Activated CD4-positive, alpha-beta T cell treated with anti-CD3 and anti-CD28 coated beads, Interleukin-2, amount 50 U/mL, for 16 hours (primary cell): ENCODE results near the gene MAPK1IP1L.
"Not testable (repeated sequence)": the region's sequence is repeated elsewhere in the genome, so short reads cannot be mapped to it uniquely, and the experiment has no call there.

Source experiments
- DNase-seq: peaks from one replicate; pipeline ENCODE4 v3.0.0-alpha.2; 2020

Gene MAPK1IP1L

DNA sequence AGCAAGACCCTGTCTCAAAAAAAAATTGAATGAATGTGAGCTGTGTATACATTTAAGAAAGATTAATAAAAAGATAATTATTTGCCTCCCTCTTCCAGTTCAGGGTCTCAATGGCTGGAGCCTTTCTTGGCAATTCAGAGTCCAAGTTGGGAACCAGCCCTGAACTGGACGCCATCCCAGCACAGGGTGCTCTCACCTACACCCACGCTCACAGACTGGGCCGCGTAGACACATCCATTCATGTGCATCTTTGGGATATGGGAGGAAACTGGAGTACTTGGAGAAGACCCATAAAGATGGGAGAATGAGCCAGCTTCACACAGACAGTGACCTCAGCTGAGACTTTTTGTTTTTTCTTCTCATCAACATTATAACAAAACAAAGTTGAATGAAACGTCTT is 6.5 kb downstream of the MAPK1IP1L start:
- no peak for DNase-seq

DNA sequence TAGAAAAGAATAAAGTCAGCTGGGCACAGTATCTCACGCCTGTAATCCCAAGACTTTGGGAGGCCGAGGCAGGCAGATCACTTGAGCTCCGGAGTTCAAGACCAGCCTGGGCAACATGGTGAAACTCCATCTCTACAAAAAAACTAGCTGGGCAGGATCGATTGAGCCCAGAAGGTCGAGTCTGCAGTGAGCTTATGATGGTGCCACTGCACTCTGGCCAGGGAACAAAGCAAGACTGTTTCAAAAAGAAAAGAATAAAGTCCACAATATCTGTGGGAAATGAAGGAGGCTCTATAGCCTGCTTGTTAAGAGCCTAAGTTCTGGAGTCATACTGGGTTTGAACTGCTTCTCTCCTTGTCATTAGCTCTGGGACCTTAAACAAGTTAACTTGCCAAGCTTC is 7.9 kb downstream of the MAPK1IP1L start:
- no peak for DNase-seq

DNA sequence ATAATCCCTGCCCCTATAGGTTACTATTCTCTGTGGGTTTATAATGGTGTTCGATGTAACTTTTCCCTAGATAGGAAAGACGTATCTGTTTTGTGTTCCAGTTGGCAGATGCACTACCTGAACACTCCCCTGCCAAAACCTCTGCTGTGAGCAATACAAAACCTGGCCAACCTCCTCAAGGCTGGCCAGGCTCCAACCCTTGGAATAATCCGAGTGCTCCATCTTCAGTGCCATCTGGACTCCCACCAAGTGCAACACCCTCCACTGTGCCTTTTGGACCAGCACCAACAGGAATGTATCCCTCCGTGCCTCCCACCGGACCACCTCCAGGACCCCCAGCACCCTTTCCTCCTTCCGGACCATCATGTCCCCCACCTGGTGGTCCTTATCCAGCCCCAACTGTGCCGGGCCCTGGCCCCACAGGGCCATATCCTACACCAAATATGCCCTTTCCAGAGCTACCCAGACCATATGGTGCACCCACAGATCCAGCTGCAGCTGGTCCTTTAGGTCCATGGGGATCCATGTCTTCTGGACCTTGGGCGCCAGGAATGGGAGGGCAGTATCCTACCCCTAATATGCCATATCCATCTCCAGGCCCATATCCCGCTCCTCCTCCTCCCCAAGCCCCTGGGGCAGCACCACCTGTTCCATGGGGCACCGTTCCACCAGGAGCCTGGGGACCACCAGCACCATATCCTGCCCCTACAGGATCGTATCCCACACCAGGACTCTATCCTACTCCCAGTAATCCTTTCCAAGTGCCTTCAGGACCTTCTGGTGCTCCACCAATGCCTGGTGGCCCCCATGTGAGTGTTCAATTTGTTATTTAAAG is 11.3 kb downstream of the MAPK1IP1L start:
- DNase-seq, result no peak

DNA sequence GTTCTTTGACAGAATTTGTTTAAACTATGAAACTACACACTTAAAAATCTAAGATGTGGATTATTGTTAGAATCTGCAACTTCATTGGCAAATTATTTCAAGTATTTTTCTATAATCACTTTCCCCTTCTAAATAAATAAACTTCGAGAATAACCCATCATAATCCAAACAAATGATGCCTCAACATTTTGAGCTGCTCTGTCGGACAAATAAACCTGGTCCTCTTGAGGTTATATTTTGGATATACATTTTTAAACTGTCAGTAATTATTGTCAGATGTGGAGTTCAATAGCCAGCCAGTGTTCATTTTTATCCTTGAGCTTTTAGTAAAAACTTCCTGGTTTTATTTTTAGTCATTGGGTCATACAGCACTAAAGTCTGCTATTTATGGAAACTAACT is 13.4 kb downstream of the MAPK1IP1L start:
- not testable (repeated sequence) for DNase-seq

DNA sequence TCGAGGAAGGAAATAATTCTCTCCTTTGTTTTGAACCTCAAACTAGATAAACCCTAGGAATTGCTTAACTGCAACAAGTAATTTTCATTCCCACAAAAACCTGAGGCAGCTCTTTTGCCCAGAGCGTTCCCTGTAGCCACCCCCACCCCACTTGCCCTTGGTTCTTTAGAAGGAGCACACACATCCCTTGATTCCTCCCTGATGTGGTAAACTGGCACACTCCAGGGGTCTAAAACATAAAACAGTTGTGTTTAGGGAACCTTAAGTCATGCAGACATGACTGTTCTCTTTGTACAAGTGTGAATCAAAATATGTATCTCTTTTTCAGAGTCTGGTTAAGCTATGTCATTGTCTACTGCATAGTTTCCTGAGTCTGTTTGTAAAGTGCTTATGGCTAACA is 14.0 kb downstream of the MAPK1IP1L start:
- DNase-seq, result no peak

DNA sequence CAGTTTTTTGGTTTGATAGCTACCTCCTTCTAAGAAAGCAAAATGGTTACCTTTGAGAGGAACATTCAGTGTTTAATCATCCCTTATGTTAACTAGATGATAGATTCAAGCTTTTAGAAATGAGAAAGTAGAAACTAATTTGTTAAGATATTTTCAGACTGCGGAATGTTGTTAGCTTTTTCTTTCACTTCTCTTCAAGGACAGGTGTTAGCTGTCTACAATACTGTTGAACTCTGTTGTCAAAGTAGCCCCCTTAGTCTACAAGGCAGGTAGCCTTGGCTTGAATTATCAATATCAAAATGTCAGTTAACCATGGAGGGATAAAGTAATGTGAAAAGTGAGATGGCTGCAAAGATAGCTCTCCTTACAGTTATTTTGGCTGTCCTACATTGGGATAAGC is 14.8 kb downstream of the MAPK1IP1L start:
- DNase-seq, result no peak

DNA sequence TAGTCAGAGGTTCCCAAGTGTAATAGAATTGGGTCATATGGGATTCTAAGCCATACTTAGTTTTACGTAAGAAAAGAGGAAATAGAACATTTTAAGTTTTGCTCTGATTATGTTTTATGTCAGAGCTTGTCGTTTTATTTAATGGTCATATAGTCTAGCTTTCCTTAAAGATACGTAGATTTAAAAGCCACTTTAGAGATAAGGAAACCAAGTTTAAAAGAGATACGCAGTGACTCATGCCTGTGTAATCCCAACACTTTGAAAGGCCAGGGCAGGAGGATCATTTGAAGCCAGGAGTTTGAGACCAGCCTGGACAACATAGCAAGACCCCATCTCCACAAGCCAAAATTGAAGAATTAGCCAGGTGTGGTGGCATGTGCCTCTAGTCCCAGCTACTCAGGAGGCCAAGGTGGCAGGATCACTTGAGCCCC is 19.5 kb downstream of the MAPK1IP1L start:
- DNase-seq, result no peak

DNA sequence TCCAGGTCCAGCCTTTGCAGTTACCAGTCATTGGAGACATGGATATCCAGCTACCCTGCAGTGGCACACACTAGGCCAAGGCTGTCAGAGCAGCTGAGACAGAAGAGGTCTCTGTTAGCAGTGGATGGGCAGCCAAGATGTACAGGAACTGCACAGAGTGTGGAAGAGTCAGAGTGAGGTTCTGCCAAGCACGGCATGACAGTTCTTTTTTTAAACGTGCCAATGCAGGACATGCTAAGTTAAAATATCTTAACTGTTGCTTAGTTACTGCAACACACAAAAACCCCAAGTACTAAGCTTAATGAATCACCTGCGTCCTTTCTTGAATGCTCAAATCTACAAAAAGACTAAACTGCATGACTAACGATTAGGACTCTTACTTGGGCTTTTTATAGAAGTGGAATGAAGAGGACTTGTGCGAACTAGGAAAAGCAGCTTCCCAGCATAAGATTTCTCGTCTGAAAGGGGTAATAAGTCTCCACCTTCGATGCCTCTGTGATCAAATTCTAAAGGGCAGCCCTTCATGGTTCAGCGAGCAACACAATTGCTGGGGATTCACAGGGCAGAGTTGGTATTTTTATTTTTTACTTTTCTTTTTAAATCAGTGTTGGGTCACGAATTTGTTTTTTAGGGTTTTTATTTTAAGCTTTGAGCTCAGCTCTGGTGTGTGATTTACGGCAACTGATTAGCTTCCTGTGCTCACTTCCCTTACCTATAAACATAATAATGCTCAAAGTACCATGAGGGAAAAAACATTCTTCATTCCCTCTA is 20.6 kb downstream of the MAPK1IP1L start:
- peak; percentile 52 for DNase-seq

DNA sequence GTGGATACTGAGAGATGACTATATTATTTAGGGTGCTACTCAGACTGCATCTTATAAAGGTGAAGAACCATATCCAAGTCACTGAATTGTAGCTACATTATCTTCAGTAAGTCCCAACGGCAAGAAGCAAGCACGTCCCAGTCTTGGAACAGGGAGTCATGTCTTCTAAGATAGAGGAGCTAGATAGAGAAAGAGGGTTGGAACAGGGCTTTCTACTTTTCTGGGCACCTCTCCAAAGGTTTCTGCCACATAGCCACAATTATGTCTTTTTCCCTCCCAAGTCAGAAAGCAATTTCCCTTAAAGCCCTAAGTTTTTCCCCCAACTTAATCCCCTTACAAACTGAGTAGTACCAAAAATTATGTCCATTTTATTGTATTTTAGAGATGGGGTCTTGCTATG is 22.4 kb downstream of the MAPK1IP1L start:
- no peak for DNase-seq

DNA sequence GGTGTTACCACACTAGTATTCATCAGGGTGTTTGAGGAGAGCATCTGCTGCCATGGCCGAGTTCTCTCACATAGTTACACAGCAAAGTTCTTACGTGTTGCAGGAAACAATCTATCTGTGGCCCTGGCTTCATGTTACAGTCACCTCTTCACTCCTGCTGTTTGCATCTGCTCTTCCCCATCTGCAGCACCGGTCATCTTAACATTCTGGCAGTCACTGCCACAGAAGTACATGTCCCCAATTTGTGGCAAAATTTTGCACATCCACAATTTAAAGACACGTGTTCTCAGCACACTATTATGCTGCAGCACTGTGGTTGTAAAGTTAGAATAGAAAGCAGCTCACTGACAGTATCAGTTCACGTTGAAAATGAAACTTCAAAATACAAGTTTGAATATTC is 23.2 kb downstream of the MAPK1IP1L start:
- DNase-seq, result peak; percentile 53

DNA sequence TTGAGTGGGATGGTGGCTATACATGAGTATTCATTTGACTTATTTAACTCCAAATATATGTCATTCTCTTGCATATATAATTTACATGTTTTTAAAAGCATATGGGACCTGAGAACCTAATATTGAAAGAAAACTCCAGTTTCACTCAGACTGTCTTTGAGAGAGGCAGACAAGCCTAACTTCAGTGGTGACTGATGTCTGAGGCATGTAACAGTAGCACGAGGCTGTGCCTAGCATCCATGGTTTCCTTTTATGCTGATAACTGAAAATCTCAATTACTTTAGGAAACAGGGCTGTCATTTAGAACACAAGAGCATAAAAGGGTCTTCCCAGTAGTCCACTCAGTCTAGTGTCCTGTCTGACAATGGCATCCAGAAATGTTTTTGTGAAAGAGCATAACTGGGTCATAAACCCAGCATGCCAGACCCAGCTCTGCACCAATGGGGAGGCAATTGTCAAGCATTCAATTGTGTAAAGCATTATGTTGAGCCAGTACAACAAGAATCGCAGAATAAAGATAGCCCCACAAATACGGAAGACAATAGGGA is 24.3 kb downstream of the MAPK1IP1L start:
- peak; percentile 19 for DNase-seq

DNA sequence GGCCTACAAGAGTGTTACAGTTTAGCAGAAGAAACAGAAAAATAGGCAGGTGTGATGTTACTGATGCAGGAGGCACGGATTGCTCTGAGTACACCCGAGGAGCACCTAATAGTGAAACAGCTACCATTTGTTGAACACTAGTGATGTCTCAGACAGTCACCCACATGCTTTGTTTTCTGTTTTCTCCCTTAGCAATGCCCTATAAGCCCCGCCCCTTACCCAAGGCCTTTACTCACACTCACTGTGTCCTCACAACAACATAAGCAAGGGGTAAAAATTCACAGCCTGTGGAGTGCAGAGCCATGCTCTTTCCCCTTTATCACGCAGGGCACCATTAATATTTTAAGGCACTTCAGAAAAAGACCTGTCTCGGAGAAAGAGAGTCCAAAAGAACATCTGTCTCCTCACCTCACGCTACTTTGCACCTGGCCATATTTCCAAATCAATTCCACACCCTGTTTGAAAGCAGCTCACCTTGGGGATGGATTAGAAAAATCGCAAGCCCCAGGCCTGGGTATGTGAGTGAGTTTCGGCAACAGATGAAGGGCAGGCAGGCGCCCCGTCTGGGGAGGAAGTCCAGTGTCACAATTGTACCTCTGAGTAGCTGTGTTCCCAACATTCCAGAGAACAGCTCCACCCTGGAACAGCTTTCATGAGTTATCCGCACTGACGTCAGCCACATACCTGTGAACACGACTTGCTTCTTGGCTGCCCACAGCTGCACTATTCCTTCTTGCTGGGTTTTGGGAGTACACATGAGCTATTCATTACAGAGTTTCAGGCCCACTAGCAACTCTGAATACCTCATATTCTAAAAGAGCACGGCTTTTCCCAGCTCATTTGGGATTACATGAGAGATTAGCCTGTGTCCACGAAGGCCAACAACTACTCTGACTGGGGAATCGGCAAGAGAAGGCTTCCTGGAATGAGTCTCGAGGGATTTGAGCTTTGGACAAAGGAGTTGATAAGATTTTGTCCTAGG is 26.0 kb downstream of the MAPK1IP1L start:
- peak; percentile 56 for DNase-seq

DNA sequence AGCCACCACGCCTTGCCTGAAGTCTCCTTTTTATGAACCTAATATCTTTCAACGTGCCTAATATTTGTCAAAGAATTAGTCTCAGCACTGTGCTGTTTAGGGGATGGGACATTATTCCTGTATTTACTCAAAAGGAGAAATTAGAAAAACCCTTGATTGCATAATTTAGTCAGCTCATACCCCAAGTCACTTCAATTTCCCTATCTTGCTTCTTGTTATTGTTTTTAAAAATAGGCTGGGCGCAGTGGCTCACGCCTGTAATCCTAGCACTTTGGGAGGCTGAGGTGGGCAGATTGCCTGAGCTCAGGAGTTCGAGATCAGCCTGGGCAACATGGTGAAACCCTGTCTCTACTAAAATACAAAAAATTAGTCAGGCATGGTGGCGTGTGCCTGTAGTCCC is 28.5 kb downstream of the MAPK1IP1L start:
- not testable (repeated sequence) for DNase-seq

DNA sequence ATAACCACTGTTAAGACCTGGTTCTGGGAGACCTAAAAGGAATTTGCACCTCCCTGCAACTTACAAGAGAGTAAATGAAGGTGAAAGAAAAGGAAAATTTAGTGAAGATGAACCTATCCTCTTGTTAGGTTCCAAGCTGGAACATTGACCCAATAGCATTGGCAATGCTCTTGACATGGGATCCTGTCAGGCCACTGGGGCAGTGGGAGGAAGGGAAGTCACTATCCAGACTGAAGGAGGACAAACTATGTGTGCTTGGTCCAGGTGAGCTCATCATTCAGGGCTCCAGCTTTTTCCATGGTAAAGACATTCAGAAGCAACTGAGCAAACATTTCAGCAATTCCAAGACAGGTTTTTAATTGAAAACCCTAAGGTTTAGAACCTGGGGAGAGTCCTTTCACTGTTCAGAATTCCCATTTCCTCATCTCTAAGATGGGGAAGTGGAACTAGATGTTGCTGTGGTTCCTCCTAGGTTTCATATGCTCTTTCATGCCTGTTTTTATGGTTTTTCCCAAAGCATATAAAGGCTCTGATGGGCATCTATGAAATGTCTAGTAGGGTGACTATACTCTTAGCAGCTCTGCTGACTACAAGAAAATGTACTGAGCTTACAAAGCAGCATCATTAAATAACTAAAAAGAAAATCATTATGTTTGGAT is 33.1 kb downstream of the MAPK1IP1L start:
- no peak for DNase-seq

DNA sequence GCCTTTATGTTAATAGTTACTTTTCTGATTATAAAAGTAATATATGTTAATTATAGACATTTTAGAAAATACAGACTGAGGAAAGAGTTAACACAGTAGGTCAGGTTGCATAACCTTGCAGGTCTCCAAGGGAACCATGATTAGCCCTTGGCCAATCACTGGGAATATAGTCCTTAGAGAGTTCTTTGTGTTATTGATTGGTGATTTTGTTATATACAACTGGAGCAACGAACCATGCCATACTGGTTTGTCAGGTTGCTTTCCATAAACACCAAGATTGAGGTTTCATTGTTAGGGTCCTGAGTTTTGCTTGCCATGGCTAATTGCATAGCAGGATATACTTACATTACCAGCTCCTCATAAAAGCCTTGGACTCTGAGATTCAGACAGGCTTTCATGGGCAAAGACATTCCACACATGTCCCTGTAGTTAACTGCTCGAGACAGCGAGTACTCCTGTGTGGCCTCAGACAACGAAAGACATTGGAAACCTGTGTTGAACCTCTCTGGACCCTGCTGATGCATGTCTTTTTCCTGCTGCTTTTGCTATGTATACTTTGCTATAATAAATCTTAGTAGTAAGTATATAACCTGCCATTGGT is 33.7 kb downstream of the MAPK1IP1L start:
- no peak for DNase-seq

DNA sequence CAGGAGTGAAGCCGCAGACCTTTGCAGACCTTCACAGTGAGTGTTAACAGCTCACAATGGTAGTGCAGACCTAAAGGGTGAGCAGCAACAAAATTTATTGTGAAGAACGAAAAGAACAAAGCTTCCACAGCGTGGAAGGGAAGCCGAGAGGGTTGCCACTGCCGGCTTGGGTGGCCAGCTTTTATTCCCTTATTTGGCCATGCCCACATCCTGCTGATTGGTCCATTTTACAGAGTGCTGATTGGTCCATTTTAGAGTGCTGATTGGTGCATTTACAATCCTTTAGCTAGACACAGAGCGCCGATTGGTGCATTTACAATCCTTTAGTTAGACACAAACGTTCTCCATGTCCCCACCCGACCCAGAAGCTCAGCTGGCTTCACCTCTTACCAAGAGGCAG is 35.5 kb downstream of the MAPK1IP1L start:
- no peak for DNase-seq

DNA sequence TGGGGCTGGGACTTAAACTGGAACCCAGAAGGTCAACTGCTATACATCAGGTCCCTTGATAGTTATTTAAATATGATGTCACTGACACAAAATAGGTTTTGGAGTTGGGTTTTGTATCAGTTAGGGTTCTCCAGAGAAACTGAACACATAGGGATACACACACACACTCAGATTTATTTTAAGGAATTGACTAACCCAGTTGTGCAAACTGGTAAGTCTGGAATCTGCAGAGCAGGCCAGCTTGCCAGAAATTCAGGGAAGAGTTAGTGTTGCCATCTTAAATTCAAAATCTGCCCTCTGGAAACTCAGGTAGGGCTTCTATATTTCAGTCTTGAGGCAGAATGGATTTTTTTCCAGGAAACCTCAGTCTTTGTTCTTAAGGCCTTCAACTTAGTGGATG is 36.9 kb downstream of the MAPK1IP1L start:
- no peak for DNase-seq

DNA sequence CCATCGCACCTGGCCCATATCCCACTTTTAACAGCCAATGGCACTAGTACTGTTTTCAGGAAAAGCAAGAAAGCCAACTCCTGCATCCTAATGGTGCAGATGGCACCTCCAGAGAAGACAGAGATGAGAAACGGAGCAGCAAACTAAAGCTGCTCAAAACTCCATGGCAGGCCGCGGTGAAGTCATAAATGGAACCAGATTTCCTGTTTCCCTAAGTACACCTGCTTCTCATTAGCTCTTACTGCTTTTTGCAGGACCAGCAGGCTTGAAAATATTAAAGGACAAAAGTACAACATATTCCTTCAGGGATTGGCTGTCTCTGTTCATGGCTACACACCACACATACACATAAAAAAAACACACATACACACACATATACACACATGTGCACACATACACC is 40.9 kb downstream of the MAPK1IP1L start:
- DNase-seq, result no peak

DNA sequence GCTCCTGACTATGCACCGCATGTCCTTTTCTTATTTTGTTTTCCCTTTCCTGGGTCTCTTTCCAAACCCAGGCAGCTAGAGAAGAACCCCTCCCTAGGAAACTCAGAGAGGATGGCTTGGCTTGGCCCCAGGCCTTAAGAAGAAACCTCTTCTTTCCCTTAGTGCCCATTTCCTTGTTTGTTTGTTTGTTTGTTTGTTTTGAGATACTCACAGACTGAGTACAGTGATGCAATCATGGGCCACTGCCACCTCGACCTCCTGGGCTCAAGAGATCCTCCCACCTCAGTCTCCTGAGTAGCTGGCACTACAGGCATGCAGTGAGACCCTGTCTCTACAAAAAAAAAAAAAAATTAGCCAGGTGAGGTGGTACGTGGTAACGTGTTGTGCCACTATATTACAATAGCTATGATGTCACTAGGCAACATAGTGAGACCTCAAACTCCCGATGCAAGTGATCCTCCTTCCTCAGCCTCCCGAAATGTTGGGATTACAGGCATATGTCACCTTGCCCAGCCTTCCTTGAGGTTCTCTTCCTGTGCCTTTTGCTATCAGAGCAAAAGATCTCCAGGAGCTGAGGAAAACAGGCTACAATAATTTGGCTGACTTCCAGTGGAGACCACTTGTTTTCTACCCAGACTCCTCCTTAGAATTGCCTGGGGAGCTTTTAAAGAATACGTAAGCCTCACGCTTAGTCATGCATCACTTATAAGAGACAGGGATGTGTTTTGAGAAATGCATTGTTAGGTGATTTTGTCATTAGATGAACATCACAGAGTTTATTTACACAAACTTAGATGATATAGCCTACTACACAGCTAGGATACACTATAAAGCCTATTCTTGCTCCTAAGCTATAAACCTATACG is 43.1 kb downstream of the MAPK1IP1L start:
- no peak for DNase-seq

DNA sequence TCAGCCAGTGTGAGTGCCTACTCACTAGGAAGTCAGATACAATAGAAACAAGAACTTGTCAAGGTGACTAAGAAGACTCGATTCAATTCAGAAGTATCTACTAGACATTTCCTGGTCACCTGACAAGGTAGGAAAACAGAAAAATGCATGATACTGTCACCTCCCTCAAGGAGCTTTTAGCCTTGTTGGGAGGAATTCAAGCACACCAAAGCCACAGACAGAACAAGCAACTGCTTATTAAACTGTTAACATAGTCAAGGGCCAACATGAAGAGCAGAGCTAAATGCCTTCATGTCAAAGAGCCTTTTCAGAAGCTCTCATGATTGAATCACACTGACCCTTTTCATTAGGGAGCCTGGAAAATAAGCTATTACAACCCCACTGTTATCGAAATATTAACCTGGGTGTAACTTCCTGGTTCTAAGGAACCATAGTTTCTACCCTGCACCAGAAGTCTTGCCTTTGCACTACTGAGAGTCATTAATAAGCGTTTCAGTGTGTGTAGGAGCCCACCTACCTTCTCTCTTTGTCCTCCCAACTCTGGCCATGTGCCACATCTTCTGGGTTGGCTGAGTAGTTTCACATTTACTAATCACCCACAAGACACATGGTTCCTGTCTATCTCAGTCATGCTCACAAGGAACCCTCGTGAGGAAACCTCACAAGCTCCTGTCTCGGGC is 46.6 kb downstream of the MAPK1IP1L start:
- peak; percentile 91 for DNase-seq
